OCI-LY1 (cell line): ENCODE measurements around the gene REPS1.

Experiments used
- H2AFZ ChIP-seq: fragments of 200-600 bp; sonication (generic), shearing (Covaris generic); 2 replicates; pipeline ENCODE4 v1.6.0; 2014; ENCODE audit warnings: antibody characterized with exemption, mild to moderate bottlenecking, low read length
- H3F3A ChIP-seq: fragments of 200-600 bp; sonication (generic), shearing (Covaris generic); 2 replicates; pipeline ENCODE4 v1.6.0; 2014; ENCODE audit warnings: mild to moderate bottlenecking, antibody characterized with exemption, low read length, moderate library complexity; ENCODE audit not compliant: insufficient read depth
- H3K27ac ChIP-seq: fragments of 200-600 bp; sonication (generic); 2 replicates; pipeline ENCODE4 v1.5.1; 2014; ENCODE audit warnings: low read length, mixed run types, mild to moderate bottlenecking, low read depth; ENCODE audit not compliant: poor library complexity, severe bottlenecking
- H3K27me3 ChIP-seq: fragments of 200-600 bp; sonication (generic); 2 replicates; pipeline ENCODE4 v1.6.0; 2014; ENCODE audit warnings: antibody characterized with exemption, mild to moderate bottlenecking, low read length, moderate library complexity; ENCODE audit not compliant: insufficient read depth
- H3K36me3 ChIP-seq: fragments of 200-600 bp; sonication (generic); 2 replicates; pipeline ENCODE4 v1.6.1; 2014; ENCODE audit warnings: mild to moderate bottlenecking, antibody characterized with exemption, low read length, moderate library complexity, mixed read lengths; ENCODE audit not compliant: insufficient read depth
- H3K4me1 ChIP-seq: fragments of 200-600 bp; sonication (generic); 2 replicates; pipeline ENCODE4 v1.5.1; 2014; ENCODE audit warnings: mild to moderate bottlenecking, low read length, moderate library complexity; ENCODE audit not compliant: insufficient read depth, severe bottlenecking
- H3K4me2 ChIP-seq: fragments of 200-600 bp; sonication (generic), shearing (Covaris generic); 2 replicates; pipeline ENCODE4 v1.6.1; 2014; ENCODE audit warnings: low read length
- H3K4me3 ChIP-seq: fragments of 200-600 bp; sonication (generic); 2 replicates; pipeline ENCODE4 v1.5.1; 2014; ENCODE audit warnings: low read length, low read depth, mild to moderate bottlenecking, mixed read lengths; ENCODE audit not compliant: poor library complexity, severe bottlenecking
- H3K79me2 ChIP-seq: fragments of 200-600 bp; shearing (Covaris generic); 2 replicates; pipeline ENCODE4 v1.6.1; 2016; ENCODE audit warnings: mixed run types, low read length, mixed read lengths; ENCODE audit not compliant: insufficient read depth
- H3K9ac ChIP-seq: fragments of 200-600 bp; sonication (generic), shearing (Covaris generic); 2 replicates; pipeline ENCODE4 v1.6.1; 2014; ENCODE audit warnings: mild to moderate bottlenecking, low read length, mixed read lengths
- H3K9me2 ChIP-seq: fragments of 200-600 bp; sonication (generic), shearing (Covaris generic); 2 replicates; pipeline ENCODE4 v1.6.1; 2014; ENCODE audit warnings: low read depth, mild to moderate bottlenecking, low read length, mixed read lengths
- H3K9me3 ChIP-seq: fragments of 200-600 bp; shearing (Covaris generic); 2 replicates; pipeline ENCODE4 v1.6.1; 2014; ENCODE audit warnings: low read length, mixed read lengths
- H4K20me1 ChIP-seq: fragments of 200-600 bp; sonication (generic), shearing (Covaris generic); 2 replicates; pipeline ENCODE4 v1.6.0; 2016; ENCODE audit warnings: mild to moderate bottlenecking, low read length; ENCODE audit not compliant: insufficient read depth
- CTCF ChIP-seq: fragments of 200-600 bp; sonication (generic), shearing (Covaris generic); IDR thresholded peaks from 2 replicates; pipeline ENCODE4 v1.5.1; 2017; ENCODE audit warnings: mild to moderate bottlenecking, antibody characterized with exemption, low read length, moderate library complexity, mixed read lengths
- EZH2 ChIP-seq: fragments of 200-600 bp; sonication (generic), shearing (Covaris generic); IDR thresholded peaks from 2 replicates; pipeline ENCODE4 v1.8.0; 2017; ENCODE audit warnings: borderline replicate concordance, mixed run types, mild to moderate bottlenecking, antibody characterized with exemption, low read length, moderate library complexity, mixed read lengths

Gene REPS1

DNA sequence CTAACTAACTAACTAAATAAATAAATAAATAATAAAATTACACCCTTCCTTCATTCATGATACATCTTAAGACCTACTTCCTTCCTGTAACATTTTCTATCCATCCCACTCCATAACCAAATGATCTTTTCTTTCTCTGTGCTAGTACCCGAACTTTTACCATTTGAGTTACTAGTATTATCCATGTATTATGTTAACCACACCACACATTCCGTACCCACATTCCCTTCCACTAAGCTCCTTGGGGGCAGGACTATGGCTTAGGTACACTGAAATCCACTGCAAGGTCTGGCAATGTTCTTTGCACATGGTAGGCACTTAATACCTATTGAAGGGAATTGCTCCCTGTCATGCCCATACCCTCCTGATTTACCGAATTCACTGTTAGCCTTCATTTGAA is 24.9 kb downstream of the REPS1 start:
- no peaks in the 10 kb centered on the region for H3K9me3 ChIP-seq
- no peaks in the 10 kb centered on the region for H3K27me3 ChIP-seq
- H3K36me3 ChIP-seq = no peaks in the 10 kb centered on the region
- H3K27ac ChIP-seq = no peak overlapping the region
- H3K4me2 ChIP-seq = no peak overlapping the region
- no peaks in the 10 kb centered on the region for H3F3A ChIP-seq
- H4K20me1 ChIP-seq = no peaks in the 10 kb centered on the region
- no peaks in the 10 kb centered on the region for H3K4me1 ChIP-seq
- TF ChIP-seq EZH2 (no peak), CTCF (no peak)
- H3K79me2 ChIP-seq = peaks cover 32% of the 10 kb centered on the region
- no peak overlapping the region for H2AFZ ChIP-seq
- no peak overlapping the region for H3K4me3 ChIP-seq
- H3K9me2 ChIP-seq = no peaks in the 10 kb centered on the region
- no peak overlapping the region for H3K9ac ChIP-seq

DNA sequence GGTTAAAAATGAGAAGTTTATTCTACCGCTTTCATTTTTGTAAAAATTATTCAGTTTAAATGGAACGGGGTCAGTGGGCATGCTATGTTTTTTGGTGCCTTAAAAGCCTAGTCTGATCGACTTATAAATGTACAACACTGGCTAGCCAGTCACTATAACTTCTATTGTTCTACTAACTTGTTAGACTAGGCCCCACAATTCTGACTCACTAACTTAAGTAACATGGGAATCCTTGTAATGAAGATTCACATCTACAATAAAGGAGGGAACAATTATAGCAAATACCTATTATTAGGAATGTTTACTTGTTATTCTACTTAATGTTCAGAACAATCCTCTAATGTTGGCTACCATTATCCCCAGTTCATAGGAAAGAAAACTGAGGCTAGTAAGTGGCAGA is 28.5 kb downstream of the REPS1 start:
- Histone ChIP-seq H3K4me1 (no peaks in the 10 kb centered on the region), H4K20me1 (no peaks in the 10 kb centered on the region), H3K9ac (no peak overlapping the region), H3K4me3 (no peak overlapping the region), H2AFZ (no peak overlapping the region), H3K9me3 (no peaks in the 10 kb centered on the region), H3K36me3 (no peaks in the 10 kb centered on the region), H3K27me3 (no peaks in the 10 kb centered on the region), H3F3A (no peaks in the 10 kb centered on the region), H3K79me2 (peaks cover 14% of the 10 kb centered on the region), H3K9me2 (no peaks in the 10 kb centered on the region), H3K4me2 (no peak overlapping the region), H3K27ac (no peak overlapping the region)
- TF ChIP-seq CTCF (no peak), EZH2 (no peak)

GRCh38 chr6:138958595-138958994 is 29.5 kb downstream of the REPS1 start:
- no peak overlapping the region for H3K4me2 ChIP-seq
- no peak overlapping the region for H3K27ac ChIP-seq

More at GRCh38 chr6:138958595-138958994, 29.5 kb downstream of the REPS1 start:
- Histone ChIP-seq H4K20me1 (no peaks in the 10 kb centered on the region), H3K9me2 (no peaks in the 10 kb centered on the region), H3K9me3 (no peaks in the 10 kb centered on the region), H3K4me1 (no peaks in the 10 kb centered on the region), H3K9ac (no peak overlapping the region), H3K36me3 (no peaks in the 10 kb centered on the region), H2AFZ (no peak overlapping the region), H3K27me3 (no peaks in the 10 kb centered on the region), H3K4me3 (no peak overlapping the region), H3F3A (no peaks in the 10 kb centered on the region), H3K79me2 (peaks cover 18% of the 10 kb centered on the region)
- TF ChIP-seq CTCF (no peak), EZH2 (no peak)
